HEK293 (cell line): Measurements from ENCODE around the gene JPH3.

Experiments
- CTCF ChIA-PET: fragments of 350-600 bp; formaldehyde crosslinking; extraction: SDS; loops from one replicate; lab custom pipeline; 2021; ENCODE audit warnings: antibody characterized with exemption; lab: Yijun Ruan, JAX
- POLR2A ChIA-PET: fragments of 300-600 bp; formaldehyde crosslinking; extraction: SDS; loops from one replicate; lab custom pipeline; 2020; ENCODE audit warnings: antibody characterized with exemption, inconsistent platforms; lab: Yijun Ruan, JAX
- H3K27ac ChIP-seq: fragments of 200-500 bp; sonication (Bioruptor generic); 2 replicates; pipeline ENCODE4 v1.5.1; 2014; ENCODE audit warnings: low read depth, low read length, control low read depth, inconsistent platforms; ENCODE audit errors: extremely low read depth
- H3K36me3 ChIP-seq, 2 experiments: fragments of 200-500 bp in 1 of 2; sonication (Bioruptor generic) in 1 of 2; 1 replicate in 1 of 2; 2 replicates in 1 of 2; pipeline ENCODE4 v1.5.1; 2014 to 2017; ENCODE audit warnings: inconsistent platforms in 2 of 2, low read length in 2 of 2; ENCODE audit not compliant: control insufficient read depth in 2 of 2, insufficient read depth in 1 of 2
- H3K4me1 ChIP-seq: fragments of 200-500 bp; sonication (Bioruptor generic); 2 replicates; pipeline ENCODE4 v1.5.1; 2014; ENCODE audit warnings: mild to moderate bottlenecking, low read length, inconsistent platforms; ENCODE audit not compliant: control insufficient read depth, insufficient read depth
- H3K4me3 ChIP-seq: 2 replicates; pipeline ENCODE4 v1.5.1; 2011; ENCODE audit warnings: low read depth, mild to moderate bottlenecking, control low read depth, low read length, moderate library complexity
- H3K9me3 ChIP-seq: fragments of 200-500 bp; sonication (Bioruptor generic); 2 replicates; pipeline ENCODE4 v1.5.1; 2014; ENCODE audit warnings: low read depth, low read length, inconsistent platforms; ENCODE audit not compliant: control insufficient read depth, insufficient read depth
- KLF8 ChIP-seq: fragments of 450-650 bp; formaldehyde crosslinking; IDR thresholded peaks from 2 replicates; pipeline ENCODE4 v1.5.1; 2016; ENCODE audit warnings: missing biosample characterization, missing genetic modification characterization
- SP3 ChIP-seq: fragments of 450-650 bp; formaldehyde crosslinking; IDR thresholded peaks from 2 replicates; pipeline ENCODE4 v1.5.1; 2016; ENCODE audit warnings: missing biosample characterization, missing genetic modification characterization
- ZBTB1 ChIP-seq: fragments of 450-650 bp; formaldehyde crosslinking; IDR thresholded peaks from 2 replicates; pipeline ENCODE4 v1.5.1; 2016; ENCODE audit warnings: missing biosample characterization, missing genetic modification characterization
- ZBTB11 ChIP-seq: fragments of 450-650 bp; formaldehyde crosslinking; conservative IDR thresholded peaks from 2 replicates; pipeline ENCODE4 v1.5.1; 2016; ENCODE audit warnings: low read depth, missing biosample characterization, missing genetic modification characterization
- ZBTB21 ChIP-seq: fragments of 450-650 bp; formaldehyde crosslinking; IDR thresholded peaks from 2 replicates; pipeline ENCODE4 v1.5.1; 2017; ENCODE audit warnings: missing biosample characterization, missing genetic modification characterization
- ZBTB44 ChIP-seq: fragments of 450-650 bp; IDR thresholded peaks from 2 replicates; pipeline ENCODE4 v1.5.1; 2018; ENCODE audit warnings: missing biosample characterization, mild to moderate bottlenecking, missing genetic modification characterization
- ZBTB48 ChIP-seq: fragments of 450-650 bp; formaldehyde crosslinking; IDR thresholded peaks from 2 replicates; pipeline ENCODE4 v1.5.1; 2016; ENCODE audit warnings: missing biosample characterization, missing genetic modification characterization
- ZNF132 ChIP-seq: fragments of 450-650 bp; formaldehyde crosslinking; IDR thresholded peaks from 2 replicates; pipeline ENCODE4 v1.5.1; 2017; ENCODE audit warnings: missing biosample characterization, missing genetic modification characterization, borderline replicate concordance
- ZNF398 ChIP-seq: fragments of 450-650 bp; formaldehyde crosslinking; IDR thresholded peaks from 2 replicates; pipeline ENCODE4 v1.5.1; 2017; ENCODE audit warnings: missing biosample characterization, missing genetic modification characterization
- ZNF449 ChIP-seq: fragments of 450-650 bp; formaldehyde crosslinking; IDR thresholded peaks from 2 replicates; pipeline ENCODE4 v1.5.1; 2017; ENCODE audit warnings: missing biosample characterization, mild to moderate bottlenecking, missing genetic modification characterization, moderate library complexity
- ZNF510 ChIP-seq: fragments of 450-650 bp; formaldehyde crosslinking; IDR thresholded peaks from 2 replicates; pipeline ENCODE4 v1.5.1; 2018; ENCODE audit warnings: mild to moderate bottlenecking, missing genetic modification characterization, missing biosample characterization; ENCODE audit not compliant: insufficient replicate concordance
- ZNF544 ChIP-seq: fragments of 450-650 bp; formaldehyde crosslinking; IDR thresholded peaks from 2 replicates; pipeline ENCODE4 v1.5.0; 2017; ENCODE audit warnings: missing biosample characterization, missing genetic modification characterization
- ZNF558 ChIP-seq: fragments of 450-650 bp; formaldehyde crosslinking; IDR thresholded peaks from 2 replicates; pipeline ENCODE4 v1.5.1; 2016; ENCODE audit warnings: missing biosample characterization, missing genetic modification characterization
- ZNF580 ChIP-seq: fragments of 450-650 bp; formaldehyde crosslinking; IDR thresholded peaks from 2 replicates; pipeline ENCODE4 v1.5.1; 2016; ENCODE audit warnings: missing biosample characterization, missing genetic modification characterization
- ZNF600 ChIP-seq: fragments of 450-650 bp; formaldehyde crosslinking; IDR thresholded peaks from 2 replicates; pipeline ENCODE4 v1.5.1; 2016; ENCODE audit warnings: missing biosample characterization, missing genetic modification characterization
- ZNF610 ChIP-seq: fragments of 450-650 bp; formaldehyde crosslinking; IDR thresholded peaks from 2 replicates; pipeline ENCODE4 v1.5.1; 2016; ENCODE audit warnings: missing biosample characterization, missing genetic modification characterization, borderline replicate concordance
- ZNF791 ChIP-seq: fragments of 450-650 bp; formaldehyde crosslinking; IDR thresholded peaks from 2 replicates; pipeline ENCODE4 v1.5.1; 2016; ENCODE audit warnings: missing biosample characterization, missing genetic modification characterization

The JPH3 gene

GRCh38 chr16:87684711-87685404 lies 82.5 kb downstream of the JPH3 start:
- ChIA-PET CTCF (interaction anchor here (0.5 kb wide), 1 partner anchor 337 kb away, joined by 4 read pairs; no protein-coding TSS in a partner anchor), POLR2A (no interaction called here)
- H3K4me1 ChIP-seq: no peaks in the 10 kb centered on the region
- no peaks in the 10 kb centered on the region for H3K36me3 ChIP-seq
- no peak overlapping the region for H3K4me3 ChIP-seq
- H3K27ac ChIP-seq: no peak overlapping the region
- H3K9me3 ChIP-seq: no peaks in the 10 kb centered on the region
- no peak for TF ChIP-seq ZBTB11 (tag by site-specific recombination)
- no peak for TF ChIP-seq ZBTB44 (tag by site-specific recombination)

GRCh38 chr16:87685405-87685755 lies 83.1 kb downstream of the JPH3 start:
- TF ChIP-seq ZNF510: no peak
- TF ChIP-seq ZNF610 (tag by site-specific recombination): no peak
- no peak for TF ChIP-seq ZBTB21 (tag by site-specific recombination)
- no peak for TF ChIP-seq SP3 (tag by site-specific recombination)
- no peak for TF ChIP-seq ZBTB1
- no peak for TF ChIP-seq KLF8 (tag by site-specific recombination)
- TF ChIP-seq ZNF558 (tag by site-specific recombination): no peak
- H3K4me3 ChIP-seq: no peak overlapping the region
- POLR2A ChIA-PET: no interaction called here
- H3K27ac ChIP-seq: no peak overlapping the region
- H3K36me3 ChIP-seq: no peaks in the 10 kb centered on the region
- H3K9me3 ChIP-seq: no peaks in the 10 kb centered on the region
- H3K4me1 ChIP-seq: no peaks in the 10 kb centered on the region
- CTCF ChIA-PET: no interaction called here

GRCh38 chr16:87685766-87686165 lies 83.5 kb downstream of the JPH3 start:
- CTCF ChIA-PET: no interaction called here
- Histone ChIP-seq H3K4me1 (no peaks in the 10 kb centered on the region), H3K4me3 (no peak overlapping the region), H3K9me3 (no peaks in the 10 kb centered on the region), H3K27ac (no peak overlapping the region), H3K36me3 (no peaks in the 10 kb centered on the region)
- TF ChIP-seq ZNF600 (no peak), ZNF449 (no peak), ZBTB1 (no peak), ZNF132 (no peak), ZNF544 (tag by site-specific recombination) (no peak), ZBTB48 (tag by site-specific recombination) (no peak), ZNF791 (no peak), ZNF398 (tag by site-specific recombination) (no peak), ZNF580 (tag by site-specific recombination) (no peak)
- POLR2A ChIA-PET: no interaction called here
